Measurements from ENCODE around the gene LRRC28. TPM values are rescaled to one million over a fixed set of nuclear protein-coding genes. Genes with fewer than 3 reads are reported as not detected.

Gene LRRC28
- total RNA-seq, 1 experiment from 2014 or later, result 21.4 TPM

GRCh38 chr15:99213187-99213811 is 38.0 kb upstream of the LRRC28 start:
- intact Hi-C loops (cut with micrococcal nuclease), result loop anchor here (1.0 to 10.0 kb wide), 5 partner anchors 91 to 770 kb away; no protein-coding TSS in a partner anchor
- Histone ChIP-seq H3K79me2 (ENCODE audit: insufficient read depth, low read length) (no peaks in the 10 kb centered on the region), H3K27me3 (ENCODE audit: insufficient read depth, low read length) (no peaks in the 10 kb centered on the region), H3K4me2 (ENCODE audit: low read length) (no peak overlapping the region), H3K4me1 (ENCODE audit: control insufficient read depth in 1 of 2, insufficient read depth in 2 of 2, low read length in 2 of 2) (no peaks in the 10 kb centered on the region), H3K9ac (ENCODE audit: low read length) (no peak overlapping the region), H3K9me3 (ENCODE audit: control insufficient read depth in 1 of 2, insufficient read depth in 1 of 2, low read depth in 1 of 2, low read length in 2 of 2) (no peaks in the 10 kb centered on the region), H3K36me3 (ENCODE audit: control insufficient read depth in 1 of 2, insufficient read depth in 2 of 2, low read length in 2 of 2) (0 out of 4 replicates have a peak, but pooled peaks cover 0 to 3% of the 10 kb centered on the region in 2 experiments), H2AFZ (ENCODE audit: low read depth, low read length, poor library complexity, severe bottlenecking) (no peak overlapping the region), H3K9me2 (ENCODE audit: insufficient read depth) (no peaks in the 10 kb centered on the region), H4K20me1 (ENCODE audit: insufficient read depth) (no peaks in the 10 kb centered on the region), H3K4me3 (replicated peaks in 1 of 2; ENCODE audit: low read depth in 1 of 2, low read length in 2 of 2) (no peak overlapping the region), H3K27ac (ENCODE audit: low read depth, low read length) (no peak overlapping the region)
- RAD21 ChIA-PET (ENCODE audit: low non-redundant PET in 1 of 2, low total read pairs in 2 of 2, uncharacterized antibody in 2 of 2, unreplicated experiment in 2 of 2), result no interaction called here
- no TSS peak for BruUV-seq (replicated peaks)
- CTCF ChIA-PET, result interaction anchor here (1.0 to 1.6 kb wide), 3 partner anchors 108 to 119 kb away, joined by 3 to 7 read pairs (median 3); partner anchors contain the start of gene SYNM
- TF ChIP-seq REST (IDR thresholded peaks at IDR 0.05; ENCODE audit: low read depth), result no peak
- TF ChIP-seq EGR1 (IDR thresholded peaks at IDR 0.05; ENCODE audit: low read depth), result no peak
- TF ChIP-seq EZH2phosphoT487 (IDR thresholded peaks at IDR 0.05; ENCODE audit: borderline replicate concordance), result no peak
- peak; percentile 95 for TF ChIP-seq RAD21 (IDR thresholded peaks at IDR 0.05; ENCODE audit: low read depth)
- no peak for TF ChIP-seq POLR2A (IDR thresholded peaks at IDR 0.05; ENCODE audit: borderline replicate concordance, extremely low read depth, insufficient read depth, insufficient read length)
- no peak for TF ChIP-seq SIN3A (IDR thresholded peaks at IDR 0.05; ENCODE audit: low read depth)
- TF ChIP-seq FOSL1 (IDR thresholded peaks at IDR 0.05; ENCODE audit: low read depth), result no peak
- TF ChIP-seq ZBTB33 (IDR thresholded peaks at IDR 0.05; ENCODE audit: extremely low read depth, insufficient replicate concordance, low read length), result no peak
- TF ChIP-seq CBX3 (IDR thresholded peaks at IDR 0.05; ENCODE audit: low read depth), result no peak
- no peak for TF ChIP-seq JUND (IDR thresholded peaks at IDR 0.05)
- peak; percentile 85 to 97 (median 93) for TF ChIP-seq CTCF (IDR thresholded peaks at IDR 0.05 in 2 of 3, conservative IDR thresholded peaks at IDR 0.05 in 1 of 3; ENCODE audit: borderline replicate concordance in 1 of 3, insufficient read depth in 1 of 3, low read depth in 2 of 3, low read length in 2 of 3)
- TF ChIP-seq ATF3 (IDR thresholded peaks at IDR 0.05), result no peak
- no peak for TF ChIP-seq ELF1 (IDR thresholded peaks at IDR 0.05; ENCODE audit: borderline replicate concordance, low read depth)
- no peak for TF ChIP-seq YY1 (IDR thresholded peaks at IDR 0.05; ENCODE audit: extremely low read depth, insufficient replicate concordance, low read depth, low read length)
- ATAC-seq, result peak; percentile 86
- peak; percentile 32 for DNase-seq (ENCODE audit: low read depth, low spot score)
- POLR2A ChIA-PET, result no interaction called here

Measured in HCT116 (cell line).